SK-MEL-5 (cell line): ENCODE measurements around the gene FHOD3. TPM values are rescaled to one million over a fixed set of nuclear protein-coding genes. Genes with fewer than 3 reads are reported as not detected.

Source experiments
- DNase-seq: peaks from one replicate; pipeline ENCODE4 v3.0.0-alpha.2; 2016; ENCODE audit warnings: low read depth, low spot score
- in situ Hi-C: cut with HindIII; loops from 2 replicates; pipeline ENCODE4 v1.10.0; 2016; ENCODE audit warnings: low sequenced_read_pairs, high pct_unique_total_duplicates, low pct_unique_long_range_greater_than_20kb
- total RNA-seq: library from RNA; depleted of rRNA; stranded (reverse); fragments of >200 nt; shearing (Covaris generic); gene quantifications from 2 replicates; pipeline ENCODE4 v1.2.3, GENCODE V29; 2014; rRNA removed

Gene FHOD3
- total RNA-seq, 1 experiment from 2014 or later = 2.4 TPM

- no peak for DNase-seq
- in situ Hi-C loops = no loop called here
Measured at GRCh38 chr18:36825526-36825925, 528.0 kb downstream of the FHOD3 start.

- no peak for DNase-seq
- in situ Hi-C loops = no loop called here
Measured at GRCh38 chr18:36826556-36826955, 529.0 kb downstream of the FHOD3 start.

- peak; percentile 35 for DNase-seq
- in situ Hi-C loops = no loop called here
Measured at GRCh38 chr18:36828157-36828629, 530.7 kb downstream of the FHOD3 start.

- in situ Hi-C loops = no loop called here
- peak; percentile 80 for DNase-seq
Measured at GRCh38 chr18:36828630-36829361, 531.3 kb downstream of the FHOD3 start, which contains the start of the genes KIAA1328 and TPGS2. Gene KIAA1328, plus strand, starts transcription at chr18:36829127. Its CDS starts 12 bp downstream, at chr18:36829139. Gene TPGS2, minus strand, starts transcription at chr18:36829002. Its CDS starts 235 bp downstream, at chr18:36828767.

Other genes starting within 250 kb of the FHOD3 start
- 58.5 TPM in 2 replicates for gene RPRD1A, start 230.2 kb upstream of the FHOD3 start, total RNA-seq
- gene SLC39A6, start 168.4 kb upstream of the FHOD3 start, total RNA-seq = 643 and 687 TPM in 2 replicates
- gene ELP2, start 167.8 kb upstream of the FHOD3 start, total RNA-seq = 174 and 208 TPM in 2 replicates
- 30.0 and 50.8 TPM in 2 replicates for gene MOCOS, start 110.2 kb upstream of the FHOD3 start, total RNA-seq